Parathyroid adenoma (tissue), 2 donors: ENCODE measurements around the gene OXSM.

Source experiments
- H2AFZ ChIP-seq: fragments of 300-600 bp; sonication (generic); one replicate; pipeline ENCODE4 v1.7.0; 2017; ENCODE audit warnings: antibody characterized with exemption, mild to moderate bottlenecking
- H3K27ac ChIP-seq: fragments of 300-600 bp; sonication (generic); one replicate; pipeline ENCODE4 v1.7.0; 2017
- H3K27me3 ChIP-seq: fragments of 300-600 bp; sonication (generic); one replicate; pipeline ENCODE4 v1.7.0; 2017; ENCODE audit warnings: low read length; ENCODE audit not compliant: control insufficient read depth, insufficient read depth
- H3K36me3 ChIP-seq: fragments of 300-600 bp; sonication (generic); one replicate; pipeline ENCODE4 v1.7.0; 2017; ENCODE audit warnings: low read length; ENCODE audit not compliant: control insufficient read depth, insufficient read depth
- H3K4me1 ChIP-seq: fragments of 300-600 bp; sonication (generic); one replicate; pipeline ENCODE4 v1.7.0; 2017; ENCODE audit warnings: control low read depth
- H3K4me2 ChIP-seq: fragments of 300-600 bp; sonication (generic); one replicate; pipeline ENCODE4 v1.7.0; 2017; ENCODE audit warnings: low read length
- H3K4me3 ChIP-seq: fragments of 300-600 bp; sonication (generic); one replicate; pipeline ENCODE4 v1.7.0; 2017; ENCODE audit warnings: low read depth, low read length
- H3K79me2 ChIP-seq: fragments of 300-600 bp; sonication (generic); one replicate; pipeline ENCODE4 v1.7.0; 2017; ENCODE audit warnings: control low read depth
- H3K9ac ChIP-seq: fragments of 300-600 bp; sonication (generic); one replicate; pipeline ENCODE4 v1.7.0; 2017; ENCODE audit warnings: mild to moderate bottlenecking
- H3K9me3 ChIP-seq: fragments of 300-600 bp; sonication (generic); one replicate; pipeline ENCODE4 v1.7.0; 2017; ENCODE audit warnings: low read length; ENCODE audit not compliant: control insufficient read depth
- CTCF ChIP-seq: fragments of 300-600 bp; sonication (generic); IDR thresholded peaks from one replicate; pipeline ENCODE4 v1.7.0; 2017; ENCODE audit warnings: antibody characterized with exemption, mild to moderate bottlenecking
- donor health status: primary hyperparathyroidism.

OXSM gene

GRCh38 chr3:25782938-25783660 lies 6.8 kb upstream of the OXSM start, which contains the start of gene NGLY1:
Gene NGLY1, minus strand, starts transcription at chr3:25783443. Its CDS starts 53 bp downstream, at chr3:25783390.
- peak within 1 kb of the TSS; percentile 55 for H3K9ac ChIP-seq
- no peaks in the 10 kb centered on the region for H3K9me3 ChIP-seq
- H3K27me3 ChIP-seq, result no peaks in the 10 kb centered on the region
- H3K4me1 ChIP-seq, result peaks cover 3% of the 10 kb centered on the region
- H3K4me2 ChIP-seq, result peak within 1 kb of the TSS; percentile 82
- peak within 1 kb of the TSS; percentile 72 for H3K27ac ChIP-seq
- TF ChIP-seq CTCF, result no peak
- H3K36me3 ChIP-seq, result no peaks in the 10 kb centered on the region
- H3K79me2 ChIP-seq, result peaks cover 5% of the 10 kb centered on the region
- H2AFZ ChIP-seq, result peak within 1 kb of the TSS; percentile 95
- H3K4me3 ChIP-seq, result peak within 1 kb of the TSS; percentile 78

- Histone ChIP-seq H3K4me3 (peak overlapping the region; percentile 69), H3K9ac (no peak overlapping the region), H3K9me3 (no peaks in the 10 kb centered on the region), H3K79me2 (peaks cover 5% of the 10 kb centered on the region), H3K36me3 (no peaks in the 10 kb centered on the region), H3K27ac (peak overlapping the region; percentile 3), H3K4me1 (peaks cover 3% of the 10 kb centered on the region), H3K27me3 (no peaks in the 10 kb centered on the region), H2AFZ (peak overlapping the region; percentile 95), H3K4me2 (peak overlapping the region; percentile 82)
- TF ChIP-seq CTCF, result no peak
Observed at GRCh38 chr3:25783661-25784512, 6.0 kb upstream of the OXSM start.

GRCh38 chr3:25784971-25785370 lies 4.9 kb upstream of the OXSM start:
- H2AFZ ChIP-seq, result no peak overlapping the region
- H3K79me2 ChIP-seq, result peaks cover 5% of the 10 kb centered on the region
- no peak overlapping the region for H3K4me2 ChIP-seq
- TF ChIP-seq CTCF, result no peak
- H3K27ac ChIP-seq, result no peak overlapping the region
- H3K4me3 ChIP-seq, result no peak overlapping the region
- H3K36me3 ChIP-seq, result no peaks in the 10 kb centered on the region
- H3K9me3 ChIP-seq, result no peaks in the 10 kb centered on the region
- H3K4me1 ChIP-seq, result peaks cover 3% of the 10 kb centered on the region
- no peaks in the 10 kb centered on the region for H3K27me3 ChIP-seq
- no peak overlapping the region for H3K9ac ChIP-seq

- peaks cover 5% of the 10 kb centered on the region for H3K79me2 ChIP-seq
- TF ChIP-seq CTCF, result no peak
- no peak overlapping the region for H2AFZ ChIP-seq
- H3K4me3 ChIP-seq, result no peak overlapping the region
- no peak overlapping the region for H3K4me2 ChIP-seq
- H3K36me3 ChIP-seq, result no peaks in the 10 kb centered on the region
- H3K27ac ChIP-seq, result no peak overlapping the region
- H3K9ac ChIP-seq, result no peak overlapping the region
- H3K27me3 ChIP-seq, result no peaks in the 10 kb centered on the region
- H3K4me1 ChIP-seq, result peaks cover 5% of the 10 kb centered on the region
- no peaks in the 10 kb centered on the region for H3K9me3 ChIP-seq
Observed at GRCh38 chr3:25785826-25786225, 4.1 kb upstream of the OXSM start.
